OCI-LY1 (cell line): ENCODE results near the gene SCFD1.

ENCODE experiments used
- CTCF ChIP-seq: fragments of 200-600 bp; sonication (generic), shearing (Covaris generic); IDR thresholded peaks from 2 replicates; pipeline ENCODE4 v1.5.1; 2017; ENCODE audit warnings: mild to moderate bottlenecking, antibody characterized with exemption, low read length, moderate library complexity, mixed read lengths
- EZH2 ChIP-seq: fragments of 200-600 bp; sonication (generic), shearing (Covaris generic); IDR thresholded peaks from 2 replicates; pipeline ENCODE4 v1.8.0; 2017; ENCODE audit warnings: borderline replicate concordance, mixed run types, mild to moderate bottlenecking, antibody characterized with exemption, low read length, moderate library complexity, mixed read lengths

GRCh38 chr14:30581283-30581625 is 40.9 kb upstream of the SCFD1 start:
- TF ChIP-seq CTCF (no peak), EZH2 (no peak)
